SJSA1 (cell line): ENCODE data around the gene HUWE1. TPM values are rescaled to one million over a fixed set of nuclear protein-coding genes. Genes with fewer than 3 reads are reported as not detected.

Experiments
- DNase-seq, 2 experiments: peaks; one replicate each; pipeline ENCODE4 v3.0.0-alpha.2; 2015 to 2020; ENCODE audit warnings: low spot score in 2 of 2, low read depth in 1 of 2
- H3K27ac ChIP-seq: fragments of 250-450 bp; sonication (Bioruptor Pico); 2 replicates; pipeline ENCODE4 v1.5.1; 2020; ENCODE audit warnings: mild to moderate bottlenecking, moderate library complexity
- H3K27me3 ChIP-seq: fragments of 250-450 bp; sonication (Bioruptor Pico); replicated peaks from 2 replicates; pipeline ENCODE4 v1.5.1; 2020; ENCODE audit warnings: mild to moderate bottlenecking, moderate library complexity
- H3K36me3 ChIP-seq: fragments of 250-450 bp; sonication (Bioruptor Pico); 2 replicates; pipeline ENCODE4 v1.5.1; 2020; ENCODE audit warnings: mild to moderate bottlenecking
- H3K4me1 ChIP-seq: fragments of 250-450 bp; sonication (Bioruptor Pico); replicated peaks from 2 replicates; pipeline ENCODE4 v1.6.1; 2021; ENCODE audit warnings: mild to moderate bottlenecking
- H3K4me3 ChIP-seq: fragments of 250-450 bp; sonication (Bioruptor Pico); 2 replicates; pipeline ENCODE4 v1.5.1; 2020; ENCODE audit warnings: mild to moderate bottlenecking
- H3K9me3 ChIP-seq: fragments of 250-450 bp; sonication (Bioruptor Pico); replicated peaks from 2 replicates; pipeline ENCODE4 v1.5.1; 2020; ENCODE audit warnings: mild to moderate bottlenecking
- total RNA-seq: library from RNA; depleted of rRNA; stranded (reverse); fragments of >200 nt; shearing (Covaris generic); gene quantifications from 2 replicates; pipeline ENCODE4 v1.2.3, GENCODE V29; 2014

HUWE1 gene
- total RNA-seq, 1 experiment from 2014 or later, result 57.0 TPM

- no peak overlapping the region for H3K4me3 ChIP-seq
- no peaks in the 10 kb centered on the region for H3K9me3 ChIP-seq
- H3K4me1 ChIP-seq, result no peaks in the 10 kb centered on the region
- no peak for DNase-seq
- peaks cover 79% of the 10 kb centered on the region for H3K36me3 ChIP-seq
- no peaks in the 10 kb centered on the region for H3K27me3 ChIP-seq
- no peak overlapping the region for H3K27ac ChIP-seq
Measured at GRCh38 chrX:53630261-53630660, 56.3 kb downstream of the HUWE1 start.

GRCh38 chrX:53622431-53622830, 64.1 kb downstream of the HUWE1 start:
- Histone ChIP-seq H3K27ac (no peak overlapping the region), H3K36me3 (peaks cover 58% of the 10 kb centered on the region), H3K4me3 (no peak overlapping the region), H3K27me3 (no peaks in the 10 kb centered on the region), H3K4me1 (no peaks in the 10 kb centered on the region), H3K9me3 (no peaks in the 10 kb centered on the region)
- DNase-seq, result no peak

- Histone ChIP-seq H3K4me1 (no peaks in the 10 kb centered on the region), H3K27ac (no peak overlapping the region), H3K36me3 (peaks cover 64% of the 10 kb centered on the region), H3K4me3 (no peak overlapping the region), H3K9me3 (no peaks in the 10 kb centered on the region), H3K27me3 (no peaks in the 10 kb centered on the region)
- no peak for DNase-seq
Measured at GRCh38 chrX:53621418-53621986, 65.0 kb downstream of the HUWE1 start.

GRCh38 chrX:53616946-53617345, 69.6 kb downstream of the HUWE1 start:
- Histone ChIP-seq H3K4me3 (no peak overlapping the region), H3K4me1 (no peaks in the 10 kb centered on the region), H3K9me3 (no peaks in the 10 kb centered on the region), H3K27me3 (no peaks in the 10 kb centered on the region), H3K27ac (no peak overlapping the region), H3K36me3 (peaks cover 65% of the 10 kb centered on the region)
- DNase-seq, result no peak

GRCh38 chrX:53606456-53606855, 80.1 kb downstream of the HUWE1 start:
- Histone ChIP-seq H3K27me3 (no peaks in the 10 kb centered on the region), H3K27ac (no peak overlapping the region), H3K36me3 (peaks cover 70% of the 10 kb centered on the region), H3K4me1 (no peaks in the 10 kb centered on the region), H3K9me3 (no peaks in the 10 kb centered on the region), H3K4me3 (no peak overlapping the region)
- DNase-seq, result no peak

GRCh38 chrX:53605004-53605403, 81.5 kb downstream of the HUWE1 start:
- Histone ChIP-seq H3K4me1 (no peaks in the 10 kb centered on the region), H3K27me3 (no peaks in the 10 kb centered on the region), H3K9me3 (no peaks in the 10 kb centered on the region), H3K36me3 (peaks cover 75% of the 10 kb centered on the region), H3K27ac (no peak overlapping the region), H3K4me3 (no peak overlapping the region)
- no peak for DNase-seq

GRCh38 chrX:53599781-53600396, 86.6 kb downstream of the HUWE1 start:
- no peaks in the 10 kb centered on the region for H3K4me1 ChIP-seq
- no peak overlapping the region for H3K4me3 ChIP-seq
- peaks cover 63% of the 10 kb centered on the region for H3K36me3 ChIP-seq
- DNase-seq, result no peak
- no peak overlapping the region for H3K27ac ChIP-seq
- no peaks in the 10 kb centered on the region for H3K9me3 ChIP-seq
- no peaks in the 10 kb centered on the region for H3K27me3 ChIP-seq

GRCh38 chrX:53598169-53598568, 88.3 kb downstream of the HUWE1 start:
- H3K27me3 ChIP-seq, result no peaks in the 10 kb centered on the region
- no peak overlapping the region for H3K4me3 ChIP-seq
- H3K27ac ChIP-seq, result no peak overlapping the region
- H3K9me3 ChIP-seq, result no peaks in the 10 kb centered on the region
- peaks cover 61% of the 10 kb centered on the region for H3K36me3 ChIP-seq
- no peak for DNase-seq
- no peaks in the 10 kb centered on the region for H3K4me1 ChIP-seq

GRCh38 chrX:53595266-53595810, 91.2 kb downstream of the HUWE1 start:
- DNase-seq, result no peak
- Histone ChIP-seq H3K4me1 (no peaks in the 10 kb centered on the region), H3K4me3 (no peak overlapping the region), H3K36me3 (peaks cover 80% of the 10 kb centered on the region), H3K27ac (no peak overlapping the region), H3K9me3 (no peaks in the 10 kb centered on the region), H3K27me3 (no peaks in the 10 kb centered on the region)

- peaks cover 80% of the 10 kb centered on the region for H3K36me3 ChIP-seq
- no peak for DNase-seq
- no peaks in the 10 kb centered on the region for H3K27me3 ChIP-seq
- no peak overlapping the region for H3K27ac ChIP-seq
- H3K4me1 ChIP-seq, result no peaks in the 10 kb centered on the region
- H3K9me3 ChIP-seq, result no peaks in the 10 kb centered on the region
- H3K4me3 ChIP-seq, result no peak overlapping the region
Measured at GRCh38 chrX:53594354-53594753, 92.2 kb downstream of the HUWE1 start.

- H3K4me1 ChIP-seq, result no peaks in the 10 kb centered on the region
- peaks cover 94% of the 10 kb centered on the region for H3K36me3 ChIP-seq
Measured at GRCh38 chrX:53587795-53588420, 98.6 kb downstream of the HUWE1 start.

GRCh38 chrX:53584891-53585290, 101.6 kb downstream of the HUWE1 start:
- peaks cover 88% of the 10 kb centered on the region for H3K36me3 ChIP-seq
- H3K27me3 ChIP-seq, result no peaks in the 10 kb centered on the region
- no peak overlapping the region for H3K27ac ChIP-seq
- H3K4me3 ChIP-seq, result no peak overlapping the region
- H3K4me1 ChIP-seq, result no peaks in the 10 kb centered on the region
- H3K9me3 ChIP-seq, result no peaks in the 10 kb centered on the region
- DNase-seq, result no peak

More at GRCh38 chrX:53587795-53588420, 98.6 kb downstream of the HUWE1 start:
- DNase-seq, result no peak
- Histone ChIP-seq H3K27ac (no peak overlapping the region), H3K9me3 (no peaks in the 10 kb centered on the region), H3K27me3 (no peaks in the 10 kb centered on the region), H3K4me3 (no peak overlapping the region)

GRCh38 chrX:53583571-53583970, 102.9 kb downstream of the HUWE1 start:
- Histone ChIP-seq H3K9me3 (no peaks in the 10 kb centered on the region), H3K36me3 (peaks cover 79% of the 10 kb centered on the region), H3K27me3 (no peaks in the 10 kb centered on the region), H3K4me3 (no peak overlapping the region), H3K4me1 (no peaks in the 10 kb centered on the region), H3K27ac (no peak overlapping the region)
- DNase-seq, result no peak

- Histone ChIP-seq H3K27ac (no peak overlapping the region), H3K27me3 (no peaks in the 10 kb centered on the region), H3K4me1 (no peaks in the 10 kb centered on the region), H3K36me3 (peaks cover 65% of the 10 kb centered on the region), H3K9me3 (no peaks in the 10 kb centered on the region), H3K4me3 (no peak overlapping the region)
- DNase-seq, result no peak
Measured at GRCh38 chrX:53580742-53581504, 105.6 kb downstream of the HUWE1 start.
